ENCODE data around the gene EMCN.
"Not testable (repeated sequence)": the region's sequence is repeated elsewhere in the genome, so short reads cannot be mapped to it uniquely, and the experiment has no call there.

DNA sequence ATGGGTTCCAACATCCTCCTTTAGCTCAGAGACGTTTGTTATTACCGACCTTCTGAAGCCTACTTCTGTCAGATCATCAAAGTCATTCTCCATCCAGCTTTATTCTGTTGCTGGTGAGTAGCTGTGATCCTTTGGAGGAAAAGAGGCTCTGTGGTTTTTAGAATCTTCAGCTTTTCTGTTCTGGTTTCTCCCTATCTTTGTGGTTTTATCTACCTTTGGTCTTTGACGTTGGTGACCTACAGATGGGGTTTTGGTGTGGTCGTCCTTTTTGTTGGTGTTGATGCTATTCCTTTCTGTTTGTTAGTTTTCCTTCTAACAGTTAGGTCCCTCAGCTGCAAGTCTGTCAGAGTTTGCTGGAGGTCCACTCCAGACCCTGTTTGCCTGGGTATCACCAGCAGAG, 12.3 kb upstream of the EMCN start:
- TF ChIP-seq CTCF (IDR thresholded peaks at IDR 0.05; ENCODE audit: control extremely low read depth in 1 of 3, insufficient read depth in 1 of 3, low read depth in 1 of 3, low read length in 3 of 3); EP300 (IDR thresholded peaks at IDR 0.05; ENCODE audit: borderline replicate concordance in 1 of 2, low read depth in 2 of 2, low read length in 2 of 2); POLR2A (IDR thresholded peaks at IDR 0.05; ENCODE audit: control extremely low read depth in 1 of 2, low read depth in 2 of 2, low read length in 2 of 2); GABPA (IDR thresholded peaks at IDR 0.05; ENCODE audit: borderline replicate concordance, insufficient read depth, low read length); GTF2F1 (IDR thresholded peaks at IDR 0.05; ENCODE audit: borderline replicate concordance, low read depth, low read length); TEAD4 (IDR thresholded peaks at IDR 0.05; ENCODE audit: low read depth, low read length); EGR1 (IDR thresholded peaks at IDR 0.05; ENCODE audit: borderline replicate concordance, low read depth, low read length); EZH2 (IDR thresholded peaks at IDR 0.05; ENCODE audit: low read depth, low read length, severe bottlenecking): not testable (repeated sequence)
